ENCODE measurements around the gene DHCR7.

The DHCR7 gene

DNA sequence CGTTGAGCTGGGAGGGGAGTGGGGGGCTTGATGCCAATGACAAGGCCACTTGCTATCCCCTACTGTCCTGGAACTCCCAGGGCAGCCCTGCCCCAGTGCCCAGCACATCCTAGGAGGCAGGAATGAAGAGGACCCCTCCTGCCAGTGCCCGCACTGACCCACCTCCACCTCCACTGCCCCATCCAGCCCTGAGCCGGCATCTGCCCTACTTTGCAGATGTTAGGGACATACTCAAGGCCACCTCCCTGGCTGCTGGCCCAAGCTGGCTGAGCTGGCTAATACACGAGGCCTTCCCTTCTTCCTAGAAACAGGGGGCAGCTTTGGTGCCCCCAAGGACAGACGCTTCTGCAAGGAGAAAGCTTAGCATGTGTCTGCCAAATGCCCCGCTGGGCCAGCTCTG, 10.8 kb downstream of the DHCR7 start:
- H3K27me3 ChIP-seq (ENCODE audit: insufficient read depth, poor library complexity, severe bottlenecking): no peaks in the 10 kb centered on the region
- TF ChIP-seq CTCF (IDR thresholded peaks at IDR 0.05; ENCODE audit: insufficient read depth, low read length) (no peak), POLR2AphosphoS5 (IDR thresholded peaks at IDR 0.05; ENCODE audit: low read depth) (no peak), GABPA (IDR thresholded peaks at IDR 0.05; ENCODE audit: low read depth) (no peak), SPI1 (IDR thresholded peaks at IDR 0.05; ENCODE audit: borderline replicate concordance, low read depth) (no peak)
- TF ChIP-seq, protein P1, sequence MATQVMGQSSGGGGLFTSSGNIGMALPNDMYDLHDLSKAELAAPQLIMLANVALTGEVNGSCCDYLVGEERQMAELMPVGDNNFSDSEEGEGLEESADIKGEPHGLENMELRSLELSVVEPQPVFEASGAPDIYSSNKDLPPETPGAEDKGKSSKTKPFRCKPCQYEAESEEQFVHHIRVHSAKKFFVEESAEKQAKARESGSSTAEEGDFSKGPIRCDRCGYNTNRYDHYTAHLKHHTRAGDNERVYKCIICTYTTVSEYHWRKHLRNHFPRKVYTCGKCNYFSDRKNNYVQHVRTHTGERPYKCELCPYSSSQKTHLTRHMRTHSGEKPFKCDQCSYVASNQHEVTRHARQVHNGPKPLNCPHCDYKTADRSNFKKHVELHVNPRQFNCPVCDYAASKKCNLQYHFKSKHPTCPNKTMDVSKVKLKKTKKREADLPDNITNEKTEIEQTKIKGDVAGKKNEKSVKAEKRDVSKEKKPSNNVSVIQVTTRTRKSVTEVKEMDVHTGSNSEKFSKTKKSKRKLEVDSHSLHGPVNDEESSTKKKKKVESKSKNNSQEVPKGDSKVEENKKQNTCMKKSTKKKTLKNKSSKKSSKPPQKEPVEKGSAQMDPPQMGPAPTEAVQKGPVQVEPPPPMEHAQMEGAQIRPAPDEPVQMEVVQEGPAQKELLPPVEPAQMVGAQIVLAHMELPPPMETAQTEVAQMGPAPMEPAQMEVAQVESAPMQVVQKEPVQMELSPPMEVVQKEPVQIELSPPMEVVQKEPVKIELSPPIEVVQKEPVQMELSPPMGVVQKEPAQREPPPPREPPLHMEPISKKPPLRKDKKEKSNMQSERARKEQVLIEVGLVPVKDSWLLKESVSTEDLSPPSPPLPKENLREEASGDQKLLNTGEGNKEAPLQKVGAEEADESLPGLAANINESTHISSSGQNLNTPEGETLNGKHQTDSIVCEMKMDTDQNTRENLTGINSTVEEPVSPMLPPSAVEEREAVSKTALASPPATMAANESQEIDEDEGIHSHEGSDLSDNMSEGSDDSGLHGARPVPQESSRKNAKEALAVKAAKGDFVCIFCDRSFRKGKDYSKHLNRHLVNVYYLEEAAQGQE (IDR thresholded peaks at IDR 0.05; ENCODE audit: insufficient replicate concordance, low read depth): no peak
- no peak for DNase-seq (ENCODE audit: low read depth in 1 of 2, low spot score in 1 of 2)
- no peak overlapping the region for H3K27ac ChIP-seq (replicated peaks)
- H3K4me3 ChIP-seq (replicated peaks; ENCODE audit: insufficient read depth, low read length): no peak overlapping the region

DNA sequence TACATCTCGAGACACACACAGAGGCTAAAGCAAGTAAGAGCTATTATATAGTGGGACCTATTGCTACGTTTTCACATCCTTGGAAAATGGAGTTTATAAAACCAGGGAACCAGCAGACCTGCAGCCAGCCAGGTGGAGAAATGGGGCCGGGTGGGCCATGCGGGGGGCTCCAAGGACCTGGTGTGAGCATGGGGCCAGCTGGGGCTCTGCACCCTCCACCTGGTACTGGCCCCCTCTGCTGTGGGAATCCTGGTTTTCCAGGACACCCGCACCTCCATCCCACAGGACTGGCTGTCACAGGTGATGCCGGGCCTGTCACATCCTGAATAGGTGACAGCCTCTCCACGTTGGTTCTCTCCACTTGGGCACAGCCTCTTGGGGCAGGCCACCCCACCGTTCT, 11.3 kb downstream of the DHCR7 start:
- DNase-seq (ENCODE audit: low read depth in 1 of 2, low spot score in 1 of 2): no peak
- no peak overlapping the region for H3K4me3 ChIP-seq (replicated peaks; ENCODE audit: insufficient read depth, low read length)
- H3K27me3 ChIP-seq (ENCODE audit: insufficient read depth, poor library complexity, severe bottlenecking): no peaks in the 10 kb centered on the region
- TF ChIP-seq GABPA (IDR thresholded peaks at IDR 0.05; ENCODE audit: low read depth) (no peak), SPI1 (IDR thresholded peaks at IDR 0.05; ENCODE audit: borderline replicate concordance, low read depth) (no peak), POLR2AphosphoS5 (IDR thresholded peaks at IDR 0.05; ENCODE audit: low read depth) (no peak), CTCF (IDR thresholded peaks at IDR 0.05; ENCODE audit: insufficient read depth, low read length) (no peak)
- TF ChIP-seq, protein P1 (IDR thresholded peaks at IDR 0.05; ENCODE audit: insufficient replicate concordance, low read depth): no peak
- no peak overlapping the region for H3K27ac ChIP-seq (replicated peaks)

GRCh38 chr11:71435278-71435951, 12.8 kb downstream of the DHCR7 start:
- Histone ChIP-seq H3K27ac (replicated peaks) (no peak overlapping the region), H3K27me3 (ENCODE audit: insufficient read depth, poor library complexity, severe bottlenecking) (no peaks in the 10 kb centered on the region), H3K4me3 (replicated peaks; ENCODE audit: insufficient read depth, low read length) (no peak overlapping the region)
- no peak for DNase-seq (ENCODE audit: low read depth in 1 of 2, low spot score in 1 of 2)
- no peak for TF ChIP-seq POLR2AphosphoS5 (IDR thresholded peaks at IDR 0.05; ENCODE audit: low read depth)
- TF ChIP-seq CTCF (IDR thresholded peaks at IDR 0.05; ENCODE audit: insufficient read depth, low read length): no peak
- TF ChIP-seq, protein P1 (IDR thresholded peaks at IDR 0.05; ENCODE audit: insufficient replicate concordance, low read depth): no peak
- no peak for TF ChIP-seq GABPA (IDR thresholded peaks at IDR 0.05; ENCODE audit: low read depth)
- no peak for TF ChIP-seq SPI1 (IDR thresholded peaks at IDR 0.05; ENCODE audit: borderline replicate concordance, low read depth)
